GM23248 (cell line): ENCODE measurements around the gene DENND6A.

Source experiments
- EZH2 ChIP-seq: fragments of 200-600 bp; sonication (generic); IDR thresholded peaks from 2 replicates; pipeline ENCODE4 v1.6.1; 2018; ENCODE audit warnings: antibody characterized with exemption, mild to moderate bottlenecking; ENCODE audit not compliant: insufficient read depth, poor library complexity, severe bottlenecking
- EZH2phosphoT487 ChIP-seq: fragments of 200-600 bp; sonication (generic); IDR thresholded peaks from 2 replicates; pipeline ENCODE4 v1.6.1; 2018; ENCODE audit warnings: antibody characterized with exemption, moderate library complexity, mild to moderate bottlenecking, low read depth; ENCODE audit not compliant: insufficient read depth

DNA sequence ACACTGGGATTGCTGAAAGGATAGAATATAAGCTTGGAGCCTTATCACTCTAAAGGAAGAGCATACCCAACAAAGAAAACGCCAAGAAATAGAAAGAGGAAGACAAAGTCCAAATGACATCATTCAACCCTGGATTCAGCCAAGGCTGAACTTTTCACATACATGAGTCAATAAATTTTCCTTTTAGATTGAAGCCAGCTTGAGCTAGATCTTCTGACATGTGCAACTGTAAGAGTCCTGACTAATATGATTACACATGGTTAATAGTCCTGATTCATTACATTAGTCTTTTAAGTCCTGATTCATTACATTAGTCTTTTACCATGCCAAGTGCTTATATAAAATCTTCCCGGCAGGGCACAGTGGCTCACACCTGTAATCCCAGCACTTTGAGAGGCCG lies 13.6 kb upstream of the DENND6A start:
- TF ChIP-seq EZH2phosphoT487 (no peak), EZH2 (no peak)
